H1 (cell line): ENCODE results near the gene SPECC1. TPM values are rescaled to one million over a fixed set of nuclear protein-coding genes. Genes with fewer than 3 reads are reported as not detected.

Experiments used
- CTCF ChIA-PET: fragments of 300-600 bp; sonication (Branson Sonifier 250); formaldehyde crosslinking; loops from one replicate; lab custom pipeline; 2021; ENCODE audit not compliant: partially characterized antibody; lab: Charles Lee
- POLR2A ChIA-PET: fragments of 300-600 bp; sonication (Branson Sonifier 250); formaldehyde crosslinking; loops from one replicate; lab custom pipeline; 2021; ENCODE audit warnings: inconsistent platforms; ENCODE audit not compliant: partially characterized antibody; lab: Charles Lee
- DNase-seq, 2 experiments: peaks; one replicate each; pipeline versions ENCODE4 v3.0.0 to v3.0.0-alpha.2; 2010 to 2022; ENCODE audit warnings: low spot score in 2 of 2, low read depth in 1 of 2, mixed read lengths in 1 of 2
- FAIRE-seq: peaks from 2 replicates; lab custom pipeline; 2011; peaks lifted over from hg19 to GRCh38; lab: Jason Lieb, UNC
- H2AFZ ChIP-seq: 2 replicates; pipeline ENCODE4 v1.8.1; 2012; ENCODE audit warnings: low read length, inconsistent platforms
- H2AK5ac ChIP-seq: 2 replicates; pipeline ENCODE4 v1.6.1; 2013; ENCODE audit warnings: low read depth, low read length
- H2BK120ac ChIP-seq: replicated peaks from 2 replicates; pipeline ENCODE3; 2013; ENCODE audit warnings: low read depth, low read length, inconsistent platforms
- H2BK12ac ChIP-seq: 2 replicates; pipeline ENCODE4 v1.6.1; 2013; ENCODE audit warnings: low read depth, low read length
- H2BK15ac ChIP-seq: 2 replicates; pipeline ENCODE4 v1.6.1; 2013; ENCODE audit warnings: low read length
- H2BK20ac ChIP-seq: 2 replicates; pipeline ENCODE4 v1.6.1; 2013; ENCODE audit warnings: low read length
- H2BK5ac ChIP-seq: 2 replicates; pipeline ENCODE4 v1.6.1; 2013; ENCODE audit warnings: low read depth, low read length
- H3K14ac ChIP-seq: 2 replicates; pipeline ENCODE4 v1.6.1; 2013; ENCODE audit warnings: inconsistent platforms; ENCODE audit not compliant: insufficient read length
- H3K18ac ChIP-seq: 2 replicates; pipeline ENCODE4 v1.6.1; 2013; ENCODE audit warnings: low read length; ENCODE audit errors: extremely low read depth
- H3K23ac ChIP-seq: 2 replicates; pipeline ENCODE4 v1.6.1; 2013; ENCODE audit warnings: inconsistent platforms; ENCODE audit not compliant: insufficient read length
- H3K23me2 ChIP-seq: 2 replicates; pipeline ENCODE4 v1.6.1; 2013; ENCODE audit warnings: low read depth, low read length
- H3K27ac ChIP-seq: 2 replicates; pipeline ENCODE4 v1.6.1; 2011; ENCODE audit warnings: low read depth, low read length, inconsistent platforms
- H3K27me3 ChIP-seq, 4 experiments: replicated peaks in 1 of 4; 1 replicate in 1 of 4; 2 replicates in 3 of 4; pipeline versions ENCODE4 v1.6.1 to v1.8.1; 2011 to 2013; ENCODE audit warnings: low read length in 3 of 4, mild to moderate bottlenecking in 3 of 4, inconsistent platforms in 2 of 4, mixed read lengths in 2 of 4, moderate library complexity in 1 of 4; ENCODE audit not compliant: control insufficient read depth in 3 of 4, insufficient read depth in 3 of 4; ENCODE audit errors: extremely low read depth in 1 of 4
- H3K36me3 ChIP-seq, 4 experiments: 2 replicates each; pipeline versions ENCODE4 v1.6.1 to v1.8.1; 2011 to 2013; ENCODE audit warnings: mild to moderate bottlenecking in 4 of 4, low read length in 3 of 4, moderate library complexity in 2 of 4, control low read depth in 1 of 4, inconsistent platforms in 1 of 4; ENCODE audit not compliant: insufficient read depth in 4 of 4, control insufficient read depth in 2 of 4
- H3K4ac ChIP-seq: replicated peaks from 2 replicates; pipeline ENCODE3; 2013; ENCODE audit warnings: low read length, low read depth, mixed read lengths, inconsistent platforms; ENCODE audit not compliant: insufficient read length
- H3K4me1 ChIP-seq, 4 experiments: replicated peaks in 1 of 4; 1 replicate in 1 of 4; 2 replicates in 3 of 4; pipeline versions ENCODE4 v1.6.1 to v1.8.1; 2011 to 2013; ENCODE audit warnings: low read length in 3 of 4, inconsistent platforms in 2 of 4, mixed read lengths in 1 of 4; ENCODE audit not compliant: insufficient read depth in 4 of 4, control insufficient read depth in 3 of 4
- H3K4me2 ChIP-seq, 2 experiments: 2 replicates each; pipeline versions ENCODE4 v1.6.1 to v1.8.1; 2011 to 2013; ENCODE audit warnings: low read depth in 2 of 2, low read length in 2 of 2, control low read depth in 1 of 2, inconsistent platforms in 1 of 2, mild to moderate bottlenecking in 1 of 2; ENCODE audit not compliant: insufficient read depth in 1 of 2
- H3K4me3 ChIP-seq, 4 experiments: fragments of 200-600, 300-600 bp in 1 of 4; sonication (generic), shearing (Covaris generic), sonication (Bioruptor Twin) in 1 of 4; 2 replicates each; pipeline versions ENCODE4 v1.5.1 to v1.8.1; 2011 to 2016; ENCODE audit warnings: low read length in 4 of 4, low read depth in 3 of 4, control low read depth in 2 of 4, inconsistent platforms in 2 of 4, mild to moderate bottlenecking in 2 of 4, mixed read lengths in 1 of 4, moderate library complexity in 1 of 4; ENCODE audit not compliant: insufficient read depth in 2 of 4; ENCODE audit errors: extremely low read depth in 1 of 4
- H3K56ac ChIP-seq: replicated peaks from 2 replicates; pipeline ENCODE3; 2013; ENCODE audit warnings: low read depth, mild to moderate bottlenecking, mixed read lengths, low read length, inconsistent platforms; ENCODE audit not compliant: insufficient read length
- H3K79me1 ChIP-seq: 2 replicates; pipeline ENCODE4 v1.6.1; 2013; ENCODE audit warnings: low read depth, low read length, control low read depth
- H3K79me2 ChIP-seq, 2 experiments: 2 replicates each; pipeline versions ENCODE4 v1.6.1 to v1.8.1; 2012 to 2013; ENCODE audit warnings: low read length in 2 of 2, mild to moderate bottlenecking in 2 of 2, inconsistent platforms in 1 of 2; ENCODE audit not compliant: insufficient read depth in 2 of 2, control insufficient read depth in 1 of 2
- H3K9ac ChIP-seq, 4 experiments: replicated peaks in 1 of 4; 1 replicate in 1 of 4; 2 replicates in 3 of 4; pipeline versions ENCODE4 v1.6.1 to v1.8.1; 2011 to 2013; ENCODE audit warnings: low read depth in 3 of 4, low read length in 3 of 4, control low read depth in 2 of 4, mild to moderate bottlenecking in 2 of 4, moderate library complexity in 2 of 4, inconsistent platforms in 1 of 4; ENCODE audit errors: extremely low read depth in 1 of 4
- H3K9me3 ChIP-seq, 2 experiments: 2 replicates each; pipeline versions ENCODE4 v1.6.1 to v1.8.1; 2012 to 2013; ENCODE audit warnings: mild to moderate bottlenecking in 2 of 2, moderate library complexity in 2 of 2, control low read depth in 1 of 2, inconsistent platforms in 1 of 2, low read depth in 1 of 2, low read length in 1 of 2, mixed read lengths in 1 of 2; ENCODE audit not compliant: insufficient read depth in 2 of 2
- H4K20me1 ChIP-seq, 2 experiments: replicated peaks in 1 of 2; 2 replicates each; pipeline versions ENCODE3 to v1.8.1; 2011 to 2013; ENCODE audit warnings: inconsistent platforms in 2 of 2, low read length in 2 of 2, mild to moderate bottlenecking in 1 of 2; ENCODE audit not compliant: insufficient read depth in 2 of 2, control insufficient read depth in 1 of 2
- H4K5ac ChIP-seq: 2 replicates; pipeline ENCODE4 v1.6.1; 2013; ENCODE audit warnings: low read length, low read depth, mixed read lengths, inconsistent platforms; ENCODE audit not compliant: insufficient read length
- H4K8ac ChIP-seq: 2 replicates; pipeline ENCODE4 v1.8.0; 2013; ENCODE audit warnings: mild to moderate bottlenecking, moderate library complexity, low read length, inconsistent platforms; ENCODE audit not compliant: insufficient read depth; ENCODE audit errors: extremely low read depth
- H4K91ac ChIP-seq: replicated peaks from 2 replicates; pipeline ENCODE3; 2013; ENCODE audit warnings: low read length, mixed read lengths, inconsistent platforms; ENCODE audit not compliant: insufficient read length
- ASH2L ChIP-seq: fragments of 200-600, 300-600 bp; sonication (generic); IDR thresholded peaks from one replicate; pipeline ENCODE4 v1.7.1; 2017; ENCODE audit warnings: low read length
- BRCA1 ChIP-seq: IDR thresholded peaks from 2 replicates; pipeline ENCODE4 v1.6.1; 2012; ENCODE audit warnings: low read depth, low read length, improper control_type of control experiment
- CBX8 ChIP-seq: fragments of 300-800, 300-1000 bp; sonication (generic); IDR thresholded peaks from 2 replicates; pipeline ENCODE4 v1.7.1; 2016; ENCODE audit warnings: low read depth, low read length, borderline replicate concordance
- EGR1 ChIP-seq: IDR thresholded peaks from 2 replicates; pipeline ENCODE4 v1.6.1; 2011; ENCODE audit warnings: low read depth, low read length, borderline replicate concordance
- HDAC2 ChIP-seq, 2 experiments: fragments of 300-600 bp in 1 of 2; sonication (generic) in 1 of 2; IDR thresholded peaks; 2 replicates each; pipeline ENCODE4 v1.6.1; 2011 to 2012; ENCODE audit warnings: low read depth in 2 of 2, low read length in 2 of 2, mild to moderate bottlenecking in 2 of 2, moderate library complexity in 2 of 2, borderline replicate concordance in 1 of 2, inconsistent platforms in 1 of 2
- POLR2AphosphoS5 ChIP-seq: IDR thresholded peaks from 2 replicates; pipeline ENCODE4 v1.6.1; 2011; ENCODE audit warnings: low read depth, low read length
- RFX5 ChIP-seq: IDR thresholded peaks from 2 replicates; pipeline ENCODE4 v1.6.1; 2011; ENCODE audit warnings: low read depth, low read length, improper control_type of control experiment, borderline replicate concordance
- RNF2 ChIP-seq: fragments of 200-900, 300-1000 bp; sonication (generic); IDR thresholded peaks from 2 replicates; pipeline ENCODE4 v1.7.1; 2016; ENCODE audit warnings: borderline replicate concordance, low read depth, mild to moderate bottlenecking, antibody characterized with exemption, low read length; ENCODE audit not compliant: poor library complexity, severe bottlenecking; ENCODE audit errors: missing control alignments
- SIN3A ChIP-seq, 2 experiments: IDR thresholded peaks in 1 of 2; conservative IDR thresholded peaks in 1 of 2; 2 replicates each; pipeline ENCODE4 v1.6.1; 2011 to 2012; ENCODE audit warnings: low read length in 2 of 2, improper control_type of control experiment in 1 of 2, low read depth in 1 of 2, mild to moderate bottlenecking in 1 of 2
- SIX5 ChIP-seq: IDR thresholded peaks from 2 replicates; pipeline ENCODE4 v1.6.1; 2011; ENCODE audit warnings: mild to moderate bottlenecking, low read depth, low read length
- TAF7 ChIP-seq: optimal IDR thresholded peaks from 2 replicates; pipeline ENCODE3; 2011; ENCODE audit warnings: low read depth, mild to moderate bottlenecking, inconsistent platforms, low read length, moderate library complexity, borderline replicate concordance
- TEAD4 ChIP-seq: IDR thresholded peaks from 2 replicates; pipeline ENCODE4 v1.6.1; 2012; ENCODE audit warnings: low read depth, low read length, inconsistent platforms, mixed read lengths
- WGBS, 2 experiments: shearing (Covaris generic) in 1 of 2; methylation state at CpG; one replicate each; pipeline versions ENCODE4 v1.1.6 to v1.1.7; 2013 to 2015; ENCODE audit warnings: low lambda C conversion rate in 2 of 2, mixed read lengths in 2 of 2, inconsistent platforms in 1 of 2, low coverage in 1 of 2, missing lambda C conversion rate in 1 of 2; ENCODE audit not compliant: insufficient replicate concordance in 2 of 2, insufficient coverage in 1 of 2, insufficient read length in 1 of 2; ENCODE audit errors: extremely low coverage in 1 of 2, missing lambda C conversion rate in 1 of 2; 5-methylcytosine and 5-hydroxymethylcytosine counted together
- polyA plus RNA-seq, 7 experiments: library from polyadenylated mRNA; depleted of rRNA in 3 of 7; stranded (reverse) in 5 of 7; unstranded in 2 of 7; fragments of >200 nt in 5 of 7; fragments of 200-250 nt in 2 of 7; gene quantifications; 1 replicate in 5 of 7; 2 replicates in 1 of 7; 4 replicates in 1 of 7; pipeline versions ENCODE4 v1.2.1 to v1.2.3, GENCODE V29; 2011 to 2013; ENCODE audit warnings: missing spikeins in 2 of 7, mixed read lengths in 2 of 7
- total RNA-seq: library from RNA; stranded (reverse); fragmentation: NEBNext Ultra II Directional; extraction: Animal tissue kit (Norgen Biotek cat#: 25700); gene quantifications from 2 replicates; pipeline ENCODE4 v1.2.1, GENCODE V29; 2021
- TF ChIP-seq, protein P1 (sequence below): IDR thresholded peaks from 2 replicates; pipeline ENCODE4 v1.6.1; 2012; ENCODE audit warnings: inconsistent platforms

Gene SPECC1
- total and polyA plus RNA-seq, 2 of the 8 experiments (the other 6 are each of a cell fraction or from before 2014, with no cell fraction given) = 35.8 to 87.9 TPM

DNA sequence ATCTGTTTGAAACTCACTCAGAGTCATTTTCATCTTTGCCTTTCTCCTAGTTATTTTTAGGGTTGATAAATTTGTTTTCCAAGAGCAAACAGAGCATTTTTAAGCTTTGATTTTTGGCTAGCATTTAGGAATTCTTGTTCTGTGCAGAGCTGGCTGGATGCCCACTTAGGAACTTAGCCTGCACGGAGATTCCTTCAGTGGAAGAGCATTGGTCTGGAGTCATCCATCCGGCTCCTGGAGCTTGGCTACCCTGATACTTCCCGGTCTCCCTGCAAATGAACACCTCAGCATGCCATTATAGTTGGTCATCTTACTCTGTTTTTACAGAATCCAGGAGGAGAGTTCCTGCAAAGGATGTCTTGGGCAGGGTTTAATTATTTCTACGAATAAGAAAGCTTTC lies 57.1 kb downstream of the SPECC1 start:
- Histone ChIP-seq H2BK15ac (no peak overlapping the region), H3K4me1 (peaks cover 0 to 4% (median 3%) of the 10 kb centered on the region in 4 experiments; a peak in 5 of 7 replicates), H3K9me3 (no peaks in the 10 kb centered on the region), H3K27me3 (peaks cover 0 to 2% (median 0%) of the 10 kb centered on the region in 4 experiments; a peak in 1 of 7 replicates), H3K14ac (no peak overlapping the region), H4K91ac (no peak overlapping the region), H3K23me2 (no peaks in the 10 kb centered on the region), H3K56ac (no peak overlapping the region), H3K4me2 (no peak overlapping the region), H2BK120ac (no peak overlapping the region), H3K36me3 (no peaks in the 10 kb centered on the region), H2AFZ (no peak overlapping the region), H4K5ac (no peak overlapping the region), H2BK20ac (no peak overlapping the region), H3K79me1 (no peaks in the 10 kb centered on the region), H2BK12ac (no peak overlapping the region), H3K18ac (no peak overlapping the region), H3K9ac (no peak overlapping the region), H3K27ac (no peak overlapping the region), H2BK5ac (no peak overlapping the region), H3K4me3 (no peak overlapping the region), H4K20me1 (no peaks in the 10 kb centered on the region), H3K79me2 (no peaks in the 10 kb centered on the region), H2AK5ac (no peak overlapping the region), H4K8ac (no peak overlapping the region), H3K23ac (no peak overlapping the region), H3K4ac (no peak overlapping the region)
- ChIA-PET CTCF (interaction anchor here (0.6 to 0.8 kb wide), 2 partner anchors 74 to 240 kb away, joined by 3 to 6 read pairs; no protein-coding TSS in a partner anchor), POLR2A (no interaction called here)
- 89% methylated on average over 4 of the region's 4 CpGs; no CpG with 5 or more reads in 1 of the 2 experiments for WGBS, 2 experiments
- DNase-seq (no peak), FAIRE-seq (no peak)
- TF ChIP-seq CBX8 = no peak
- no peak for TF ChIP-seq POLR2AphosphoS5
- no peak for TF ChIP-seq TAF7
- TF ChIP-seq RFX5 = no peak
- no peak for TF ChIP-seq SIN3A (conservative IDR thresholded peaks at IDR 0.05 in 1 of 2, IDR thresholded peaks at IDR 0.05 in 1 of 2; ENCODE audit: low read depth in 1 of 2, low read length in 2 of 2)
- no peak for TF ChIP-seq SIX5
- no peak for TF ChIP-seq RNF2
- no peak for TF ChIP-seq TEAD4
- no peak for TF ChIP-seq BRCA1
- TF ChIP-seq HDAC2 (IDR thresholded peaks at IDR 0.05; ENCODE audit: borderline replicate concordance in 1 of 2, low read depth in 2 of 2, low read length in 2 of 2) = no peak
- TF ChIP-seq ASH2L = no peak
- TF ChIP-seq, protein P1, sequence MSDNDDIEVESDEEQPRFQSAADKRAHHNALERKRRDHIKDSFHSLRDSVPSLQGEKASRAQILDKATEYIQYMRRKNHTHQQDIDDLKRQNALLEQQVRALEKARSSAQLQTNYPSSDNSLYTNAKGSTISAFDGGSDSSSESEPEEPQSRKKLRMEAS = no peak
- TF ChIP-seq EGR1 = no peak
